GM12801 (cell line): ENCODE data around the gene NUDT16L1.

Source experiments
- CTCF ChIP-seq: IDR thresholded peaks from one replicate; pipeline ENCODE4 v1.5.1; 2011; ENCODE audit warnings: control low read depth; ENCODE audit not compliant: insufficient read length; ENCODE audit errors: extremely low read depth

Gene NUDT16L1

GRCh38 chr16:4690946-4691665 lies 2.3 kb upstream of the NUDT16L1 start:
- TF ChIP-seq CTCF: no peak

- no peak for TF ChIP-seq CTCF
These were observed 1.5 kb upstream of the NUDT16L1 start for GRCh38 chr16:4691666-4692412.

GRCh38 chr16:4692460-4693295 lies 684 bp upstream of the NUDT16L1 start:
- TF ChIP-seq CTCF: no peak

- no peak for TF ChIP-seq CTCF
These were observed 737 bp downstream of the NUDT16L1 start for GRCh38 chr16:4693956-4694641.

GRCh38 chr16:4694642-4695451 lies 1.5 kb downstream of the NUDT16L1 start:
- TF ChIP-seq CTCF: no peak

GRCh38 chr16:4695473-4696171 lies 2.3 kb downstream of the NUDT16L1 start:
- TF ChIP-seq CTCF: no peak
